HG03558 (cell line): Measurements from ENCODE around the gene MARS2.
A peak's percentile ranks its signal among the peaks of the same experiment; 100 is the strongest.
"Not testable (repeated sequence)": the region's sequence is repeated elsewhere in the genome, so short reads cannot be mapped to it uniquely, and the experiment has no call there.

Experiments used
- ATAC-seq: cut with Tn5 transposase; IDR thresholded peaks from one replicate; pipeline ENCODE4 v1.9.1; 2021; ENCODE audit warnings: moderate number of reproducible peaks; ENCODE audit not compliant: unreplicated experiment; ENCODE audit errors: extremely low read depth

Gene MARS2

GRCh38 chr2:197705912-197706838 lies 1.0 kb downstream of the MARS2 start:
- no peak for ATAC-seq

GRCh38 chr2:197706839-197707207 lies 1.7 kb downstream of the MARS2 start:
- no peak for ATAC-seq

DNA sequence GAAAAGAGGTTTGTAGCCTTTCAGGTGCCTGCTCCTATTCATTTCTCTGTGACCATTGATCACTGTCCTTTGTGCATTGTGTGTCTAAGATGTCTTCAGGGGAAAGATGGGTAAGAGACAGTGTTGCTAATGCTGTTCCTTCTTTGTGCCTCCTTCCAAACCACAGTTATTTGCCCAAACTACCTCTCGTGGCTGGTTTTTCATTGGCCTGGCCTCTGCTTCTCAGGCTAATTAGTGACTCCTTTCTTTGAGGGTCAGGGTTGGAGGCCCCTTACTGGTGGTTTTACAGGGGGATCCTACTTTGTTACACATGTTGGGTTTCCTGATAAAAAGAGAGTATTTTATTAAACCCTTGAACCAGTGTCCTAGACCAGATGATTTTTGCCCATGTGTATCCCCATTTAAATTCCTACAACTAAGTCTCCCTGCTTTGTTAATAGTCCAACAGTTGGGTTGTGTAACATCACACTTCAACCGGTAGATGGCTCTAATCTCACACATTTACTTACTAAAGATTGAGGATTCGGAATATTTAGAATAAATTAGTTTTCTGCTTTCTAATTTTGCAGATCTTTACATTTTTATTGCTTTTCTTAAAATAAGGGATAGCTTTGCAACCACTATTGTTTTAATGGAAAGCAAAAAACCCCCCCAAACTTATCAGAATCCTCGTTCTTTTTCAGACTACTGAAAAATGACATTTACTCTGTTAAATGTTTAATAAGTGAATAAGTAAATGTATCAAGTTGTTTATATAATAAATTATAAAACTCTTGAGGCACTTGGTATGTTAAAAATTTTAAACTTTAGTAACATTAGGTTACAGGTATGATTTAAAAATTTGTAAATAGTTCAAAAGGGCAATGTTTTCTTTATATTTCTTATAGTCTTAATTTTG lies 2.4 kb downstream of the MARS2 start:
- ATAC-seq = no peak

- ATAC-seq = no peak
These were observed 3.2 kb downstream of the MARS2 start for GRCh38 chr2:197708331-197708730.

DNA sequence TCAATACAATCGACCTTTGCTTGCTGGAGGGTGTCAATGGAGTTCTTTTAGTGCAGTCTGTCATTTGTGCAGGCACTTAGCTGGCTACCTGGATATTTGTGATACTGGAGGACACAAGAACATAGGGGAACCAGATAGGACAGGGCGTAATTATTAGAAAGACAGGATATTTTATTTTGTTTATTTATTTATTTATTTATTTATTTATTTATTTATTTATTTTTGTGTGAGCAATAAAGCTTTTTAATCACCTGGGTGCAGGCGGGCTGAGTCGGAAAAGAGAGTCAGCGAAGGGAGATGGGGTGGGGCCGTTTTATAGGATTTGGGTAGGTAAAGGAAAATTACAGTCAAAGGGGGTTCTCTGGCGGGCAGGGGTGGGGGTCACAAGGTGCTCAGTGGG lies 4.0 kb downstream of the MARS2 start:
- ATAC-seq = not testable (repeated sequence)

- peak; percentile 91 for ATAC-seq
These were observed 5.4 kb downstream of the MARS2 start for GRCh38 chr2:197710424-197711042.

DNA sequence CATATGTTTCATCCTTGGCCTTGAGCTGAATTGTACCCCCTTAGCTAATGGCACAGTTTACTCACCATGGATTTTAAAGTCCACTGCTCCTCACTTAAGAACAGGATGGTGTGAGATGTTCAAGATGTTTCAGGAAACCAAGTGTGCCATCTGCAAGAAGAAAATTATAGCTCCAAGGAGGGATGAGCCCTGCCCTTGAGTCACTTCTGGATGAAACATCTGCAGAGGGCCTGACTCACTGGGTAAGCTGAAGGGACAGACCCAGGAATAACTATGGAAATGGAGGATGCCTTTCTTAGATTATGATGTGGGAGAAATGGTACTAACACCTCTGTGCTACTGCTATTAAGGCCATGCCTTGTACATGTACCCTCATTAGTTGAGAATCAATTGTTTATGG lies 6.4 kb downstream of the MARS2 start:
- no peak for ATAC-seq

GRCh38 chr2:197713271-197713670 lies 8.1 kb downstream of the MARS2 start:
- ATAC-seq = no peak

DNA sequence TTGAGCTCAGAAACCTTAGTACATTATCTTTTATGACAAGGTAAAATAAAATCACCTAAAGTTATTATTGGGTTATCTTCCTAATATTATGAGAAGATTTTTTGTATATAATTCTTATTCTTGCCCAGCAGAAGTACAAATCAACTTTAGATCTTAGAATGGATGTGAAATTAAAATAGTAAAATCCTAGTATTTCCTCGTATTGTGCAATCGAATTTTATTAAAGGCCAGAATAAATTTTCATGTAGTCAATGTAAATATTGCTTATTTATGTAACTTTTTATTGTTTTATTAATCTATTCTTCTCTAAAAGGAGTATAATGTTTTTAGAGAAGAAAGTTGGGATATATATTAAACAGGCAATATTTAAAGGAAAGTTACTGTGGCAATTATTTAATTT lies 12.7 kb downstream of the MARS2 start:
- no peak for ATAC-seq

GRCh38 chr2:197727011-197727410 lies 21.8 kb downstream of the MARS2 start:
- no peak for ATAC-seq

DNA sequence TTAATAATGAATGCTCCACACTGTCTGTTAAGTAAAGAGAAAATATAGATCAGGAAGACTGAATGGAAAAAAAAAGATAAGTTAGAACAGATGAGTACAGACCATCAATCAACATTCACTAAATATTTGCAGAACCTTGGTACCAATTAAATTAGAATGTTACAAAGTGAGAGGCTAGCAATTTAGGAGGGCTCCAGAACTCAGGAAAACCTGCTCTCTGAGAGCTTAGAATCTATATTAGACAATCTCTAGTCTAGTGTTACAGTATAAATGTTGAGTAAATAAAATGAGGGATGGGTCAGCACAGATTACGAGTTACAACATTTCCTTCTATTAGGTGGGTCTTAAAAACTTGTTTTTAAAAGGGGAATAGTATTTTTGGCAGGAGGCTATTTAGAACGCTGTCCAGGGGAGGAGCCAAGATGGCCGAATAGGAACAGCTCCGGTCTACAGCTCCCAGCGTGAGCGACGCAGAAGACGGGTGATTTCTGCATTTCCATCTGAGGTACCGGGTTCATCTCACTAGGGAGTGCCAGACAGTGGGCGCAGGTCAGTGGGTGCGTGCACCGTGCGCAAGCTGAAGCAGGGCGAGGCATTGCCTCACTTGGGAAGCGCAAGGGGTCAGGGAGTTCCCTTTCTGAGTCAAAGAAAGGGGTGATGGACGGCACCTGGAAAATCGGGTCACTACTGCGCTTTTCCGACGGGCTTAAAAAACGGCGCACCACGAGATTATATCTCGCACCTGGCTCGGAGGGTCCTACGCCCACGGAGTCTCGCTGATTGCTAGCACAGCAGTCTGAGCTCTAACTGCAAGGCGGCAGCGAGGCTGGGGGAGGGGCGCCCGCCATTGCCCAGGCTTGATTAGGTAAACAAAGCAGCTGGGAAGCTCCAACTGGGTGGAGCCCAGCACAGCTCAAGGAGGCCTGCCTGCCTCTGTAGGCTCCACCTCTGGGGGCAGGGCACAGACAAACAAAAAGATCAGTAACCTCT lies 23.7 kb downstream of the MARS2 start:
- ATAC-seq = not testable (repeated sequence)

DNA sequence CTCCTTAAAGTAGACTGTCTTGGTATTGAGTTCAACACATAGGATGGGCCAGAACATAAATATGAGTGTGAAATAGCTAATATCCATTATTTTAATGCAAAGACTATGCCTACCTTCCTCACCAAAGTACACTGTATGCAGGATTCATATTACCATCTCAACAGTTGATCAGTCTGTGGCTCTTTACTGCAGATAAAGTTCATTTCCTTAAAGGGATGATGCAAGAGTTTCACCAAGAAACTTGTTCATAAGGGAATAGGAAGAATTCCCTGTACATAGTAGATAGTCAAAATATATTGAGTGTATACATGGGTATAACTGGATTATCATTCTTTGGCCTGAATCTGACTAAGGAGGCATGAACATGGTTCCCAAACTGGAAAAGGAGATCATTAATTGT lies 35.0 kb downstream of the MARS2 start:
- no peak for ATAC-seq
